GM12878 (cell line): ENCODE data around the gene CKB. TPM values are rescaled to one million over a fixed set of nuclear protein-coding genes. Genes with fewer than 3 reads are reported as not detected.

Experiments
- ATAC-seq: fragments of 200-7000 bp; cut with Tn5 transposase; 3 replicates; pipeline ENCODE4 v1.9.1; 2020; ENCODE audit warnings: mild to moderate bottlenecking, moderate library complexity
- BruUV-seq: library from RNA; stranded (reverse); fragments of 400-500 nt; replicated peaks from 2 replicates; lab custom pipeline; 2021; lab: Mats Ljungman, UMichigan
- CTCF ChIA-PET: fragments of 300-600 bp; sonication (Branson Sonifier 250); formaldehyde crosslinking; extraction: SDS; loops from one replicate; lab custom pipeline; 2021; ENCODE audit warnings: inconsistent platforms; lab: Yijun Ruan, JAX
- POLR2A ChIA-PET: fragments of 350-600 bp; formaldehyde crosslinking; extraction: SDS; loops from one replicate; lab custom pipeline; 2021; ENCODE audit warnings: inconsistent platforms; lab: Charles Lee
- RAD21 ChIA-PET: fragments of 300-600 bp; sonication (Branson Sonifier 250); formaldehyde crosslinking; loops from one replicate; lab custom pipeline; 2023; ENCODE audit warnings: antibody characterized with exemption; ENCODE audit not compliant: unreplicated experiment; lab: Charles Lee
- SMC1A ChIA-PET: fragments of 300-600 bp; sonication (Branson Sonifier 250); formaldehyde crosslinking; loops from one replicate; lab custom pipeline; 2023; ENCODE audit not compliant: unreplicated experiment, uncharacterized antibody; lab: Charles Lee
- DNase-seq: peaks from one replicate; pipeline ENCODE4 v3.0.0-alpha.2; 2011; ENCODE audit warnings: low read depth, low spot score
- FAIRE-seq: peaks from 3 replicates; lab custom pipeline; 2011; peaks lifted over from hg19 to GRCh38; lab: Jason Lieb, UNC
- H2AFZ ChIP-seq: 2 replicates; pipeline ENCODE4 v1.6.0; 2011; ENCODE audit warnings: low read depth, low read length, control low read depth; ENCODE audit not compliant: control insufficient read depth
- H3K27ac ChIP-seq: 2 replicates; pipeline ENCODE4 v1.5.1; 2011; ENCODE audit warnings: control low read depth; ENCODE audit not compliant: control insufficient read depth, insufficient read depth
- H3K27me3 ChIP-seq, 2 experiments: replicated peaks in 1 of 2; 2 replicates each; pipeline versions ENCODE4 v1.6.0 to v1.6.1; 2011; ENCODE audit warnings: low read length in 1 of 2; ENCODE audit not compliant: control insufficient read depth in 2 of 2, insufficient read depth in 2 of 2
- H3K36me3 ChIP-seq, 2 experiments: 2 replicates each; pipeline ENCODE4 v1.5.1; 2011; ENCODE audit warnings: low read length in 1 of 2; ENCODE audit not compliant: control insufficient read depth in 2 of 2, insufficient read depth in 2 of 2
- H3K4me1 ChIP-seq: 2 replicates; pipeline ENCODE4 v1.6.1; 2011; ENCODE audit warnings: mild to moderate bottlenecking, low read length, moderate library complexity, mixed read lengths; ENCODE audit not compliant: control insufficient read depth, insufficient read depth
- H3K4me2 ChIP-seq: 2 replicates; pipeline ENCODE4 v1.6.0; 2011; ENCODE audit warnings: control low read depth; ENCODE audit not compliant: control insufficient read depth, insufficient read depth
- H3K4me3 ChIP-seq: fragments of 200-600 bp; sonication (generic); 2 replicates; pipeline ENCODE4 v1.5.1; 2016
- H3K79me2 ChIP-seq: 2 replicates; pipeline ENCODE4 v1.6.0; 2011; ENCODE audit warnings: low read length; ENCODE audit not compliant: control insufficient read depth, insufficient read depth
- H3K9ac ChIP-seq: 2 replicates; pipeline ENCODE4 v1.8.0; 2011; ENCODE audit warnings: low read length, control low read depth, mixed read lengths; ENCODE audit not compliant: control insufficient read depth, insufficient read depth
- H3K9me3 ChIP-seq: replicated peaks from 3 replicates; pipeline ENCODE4 v1.5.1; 2011; ENCODE audit warnings: mild to moderate bottlenecking, low read length; ENCODE audit not compliant: control insufficient read depth, insufficient read depth
- H4K20me1 ChIP-seq: 2 replicates; pipeline ENCODE4 v1.6.0; 2011; ENCODE audit not compliant: control insufficient read depth, insufficient read depth
- NFYA ChIP-seq: IDR thresholded peaks from 2 replicates; pipeline ENCODE4 v1.6.1; 2011; ENCODE audit warnings: low read depth, mild to moderate bottlenecking, low read length, improper control_type of control experiment, borderline replicate concordance
- PRDM15 ChIP-seq: fragments of 450-650 bp; formaldehyde crosslinking; IDR thresholded peaks from 2 replicates; pipeline ENCODE4 v1.4.0; 2020; ENCODE audit warnings: mild to moderate bottlenecking, moderate library complexity
- SMC3 ChIP-seq: IDR thresholded peaks from 2 replicates; pipeline ENCODE4 v1.6.1; 2011; ENCODE audit warnings: low read length, improper control_type of control experiment, borderline replicate concordance
- SP1 ChIP-seq: IDR thresholded peaks from one replicate; pipeline ENCODE4 v1.6.1; 2011; ENCODE audit warnings: low read depth, low read length
- SREBF2 ChIP-seq: IDR thresholded peaks from 2 replicates; pipeline ENCODE4 v1.6.1; 2012; ENCODE audit warnings: mild to moderate bottlenecking, low read length
- SUZ12 ChIP-seq: fragments of 200-600 bp; sonication (generic); IDR thresholded peaks from one replicate; pipeline ENCODE4 v1.6.1; 2018; ENCODE audit warnings: antibody characterized with exemption, mild to moderate bottlenecking; ENCODE audit not compliant: unreplicated experiment
- TBL1XR1 ChIP-seq: IDR thresholded peaks from 2 replicates; pipeline ENCODE4 v1.6.1; 2012; ENCODE audit warnings: low read depth, low read length, improper control_type of control experiment
- WRNIP1 ChIP-seq: IDR thresholded peaks from 2 replicates; pipeline ENCODE4 v1.6.1; 2011; ENCODE audit warnings: low read depth, low read length, improper control_type of control experiment, borderline replicate concordance
- ZNF274 ChIP-seq: IDR thresholded peaks from one replicate; pipeline ENCODE4 v1.8.0; 2011; ENCODE audit not compliant: insufficient read length, insufficient read depth
- WGBS: methylation state at CpG from one replicate; pipeline ENCODE4 v1.1.6; 2016; ENCODE audit warnings: low lambda C conversion rate; ENCODE audit not compliant: insufficient replicate concordance, insufficient coverage; ENCODE audit errors: missing lambda C conversion rate; 5-methylcytosine and 5-hydroxymethylcytosine counted together
- in situ Hi-C: fragments of 300-500 bp; cut with MboI; formaldehyde crosslinking; loops from 9 replicates; pipeline ENCODE4 v1.14.3; 2018; ENCODE audit warnings: mixed read lengths
- intact Hi-C: fragments of 100-400 bp; cut with micrococcal nuclease; formaldehyde crosslinking; loops from one replicate; pipeline ENCODE4 v1.14.2; 2022; ENCODE audit not compliant: unreplicated experiment
- polyA plus RNA-seq, 11 experiments: library from polyadenylated mRNA; depleted of rRNA in 4 of 11; unstranded in 6 of 11; stranded (reverse) in 5 of 11; fragments of >200 nt; fragmentation: Nextera tagmentation in 4 of 11; fragmentation: Illumina TruSeq in 1 of 11; extraction: Ambion mirVana in 4 of 11; extraction: Trizol in 1 of 11; gene quantifications; 1 replicate in 1 of 11; 2 replicates in 10 of 11; pipeline versions ENCODE4 v1.2.1 to v1.2.3, GENCODE V29; 2011 to 2016; ENCODE audit warnings: inconsistent platforms in 2 of 11, missing spikeins in 2 of 11, low read depth in 1 of 11
- total RNA-seq, 4 experiments: library from RNA; depleted of rRNA in 3 of 4; stranded (reverse); fragments of >200 nt in 3 of 4; fragmentation: Illumina TruSeq in 1 of 4; extraction: Trizol in 1 of 4; gene quantifications; 2 replicates each; pipeline versions ENCODE4 v1.2.1 to v1.2.3, GENCODE V29; 2013 to 2021

CKB gene
- total and polyA plus RNA-seq, 10 of the 15 experiments (the other 5 are each of a cell fraction or from before 2014, with no cell fraction given): 0.40 to 6.1 (median 2.3) TPM

GRCh38 chr14:103516426-103517173 is 6.0 kb downstream of the CKB start:
- Histone ChIP-seq H3K9ac (no peak overlapping the region), H3K4me1 (peaks cover 21% of the 10 kb centered on the region), H3K27me3 (no peaks in the 10 kb centered on the region), H3K9me3 (no peaks in the 10 kb centered on the region), H3K4me3 (no peak overlapping the region)
- CTCF ChIA-PET: interaction anchor here (1.4 to 6.5 kb wide), 3 partner anchors 12 to 79 kb away, joined by 4 to 53 read pairs (median 39); partner anchors contain the start of gene TRMT61A
- POLR2A ChIA-PET: no interaction called here
- ATAC-seq: no peak
- SMC1A ChIA-PET: interaction anchor here (0.6 to 3.0 kb wide), 2 partner anchors 11 to 52 kb away, joined by 3 to 11 read pairs; partner anchors contain the start of gene TRMT61A
- 76% methylated on average over 10 of the region's 10 CpGs for WGBS
- TF ChIP-seq SP1: no peak
- TF ChIP-seq SMC3: no peak
- TF ChIP-seq SREBF2: no peak
- TF ChIP-seq ZNF274: no peak
- TF ChIP-seq TBL1XR1: no peak
- no peak for TF ChIP-seq NFYA
- TF ChIP-seq PRDM15 (CRISPR knock-in tag): no peak
- TF ChIP-seq WRNIP1: no peak
- TF ChIP-seq SUZ12: no peak
- TF ChIP-seq, all 136 proteins: peak for 0
- in situ Hi-C loops: loop anchor here (5.0 kb wide), 1 partner anchor 41 kb away; no protein-coding TSS in a partner anchor
- Histone ChIP-seq H3K79me2 (no peaks in the 10 kb centered on the region), H2AFZ (no peak overlapping the region), H3K4me2 (no peak overlapping the region), H3K36me3 (no peaks in the 10 kb centered on the region; a peak in 1 of 4 replicates), H4K20me1 (no peaks in the 10 kb centered on the region), H3K27ac (no peak overlapping the region)
- BruUV-seq: no TSS peak
- intact Hi-C loops: no loop called here
- FAIRE-seq (no peak), DNase-seq (no peak)
- RAD21 ChIA-PET: interaction anchor here (0.9 kb wide), 1 partner anchor 30 kb away, joined by 3 read pairs; no protein-coding TSS in a partner anchor
